Activated naive CD8-positive, alpha-beta T cell treated with anti-CD3 and anti-CD28 coated beads for 36 hours (primary cell): ENCODE measurements around the gene LRIT3. TPM values are rescaled to one million over a fixed set of nuclear protein-coding genes. Genes with fewer than 3 reads are reported as not detected.
A peak's percentile ranks its signal among the peaks of the same experiment; 100 is the strongest.

Source experiments
- DNase-seq: peaks from one replicate; pipeline ENCODE4 v3.0.0; 2021
- H3K27ac Mint-ChIP-seq: one replicate; pipeline ENCODE4 v1.8.0; 2022; ENCODE audit warnings: mild to moderate bottlenecking, moderate library complexity, mixed read lengths
- H3K27me3 Mint-ChIP-seq: one replicate; pipeline ENCODE4 v1.8.0; 2022; ENCODE audit warnings: mild to moderate bottlenecking, mixed read lengths
- H3K36me3 Mint-ChIP-seq: one replicate; pipeline ENCODE4 v1.8.0; 2021; ENCODE audit warnings: mild to moderate bottlenecking, mixed read lengths
- H3K4me1 Mint-ChIP-seq: one replicate; pipeline ENCODE4 v1.8.0; 2021; ENCODE audit warnings: mixed read lengths
- H3K4me3 Mint-ChIP-seq: one replicate; pipeline ENCODE4 v1.8.0; 2022; ENCODE audit warnings: mild to moderate bottlenecking, moderate library complexity, mixed read lengths
- H3K9me3 Mint-ChIP-seq: one replicate; pipeline ENCODE4 v1.8.0; 2022; ENCODE audit warnings: mixed read lengths
- total RNA-seq, 2 experiments: library from RNA; stranded (reverse); gene quantifications; one replicate each; pipeline ENCODE4 v1.2.3, GENCODE V29; 2021

Gene LRIT3
- total RNA-seq = under 1 TPM; 0.08 to 0.16 TPM

- peaks cover under 1% of the 10 kb centered on the region for H3K4me1 Mint-ChIP-seq
- H3K9me3 Mint-ChIP-seq = no peaks in the 10 kb centered on the region
- no peaks in the 10 kb centered on the region for H3K27me3 Mint-ChIP-seq
- H3K4me3 Mint-ChIP-seq = no peak within 1 kb of the TSS
- no peak within 1 kb of the TSS for H3K27ac Mint-ChIP-seq
- peaks cover under 1% of the 10 kb centered on the region for H3K36me3 Mint-ChIP-seq
- no peak for DNase-seq
Observed at GRCh38 chr4:109847896-109848442, at the start of gene LRIT3. LRIT3 (plus strand) TSS chr4:109848107; CDS start chr4:109848202, 95 bp downstream.

- Mint-ChIP-seq H3K27me3 (no peaks in the 10 kb centered on the region), H3K9me3 (peaks cover 18% of the 10 kb centered on the region), H3K27ac (no peak overlapping the region), H3K4me1 (no peaks in the 10 kb centered on the region), H3K36me3 (peaks cover 2% of the 10 kb centered on the region), H3K4me3 (no peak overlapping the region)
- no peak for DNase-seq
Observed at GRCh38 chr4:109798866-109799265, 49.0 kb upstream of the LRIT3 start.

GRCh38 chr4:109801099-109801789 lies 46.7 kb upstream of the LRIT3 start:
- H3K27ac Mint-ChIP-seq = no peak overlapping the region

GRCh38 chr4:109801895-109802319 lies 46.0 kb upstream of the LRIT3 start, which contains the start of gene CFI:
CFI (minus strand) TSS chr4:109801999; CDS start chr4:109801971, 28 bp downstream.
- Mint-ChIP-seq H3K4me3 (no peak within 1 kb of the TSS), H3K4me1 (no peaks in the 10 kb centered on the region), H3K9me3 (peaks cover 2% of the 10 kb centered on the region), H3K27ac (no peak within 1 kb of the TSS), H3K27me3 (no peaks in the 10 kb centered on the region), H3K36me3 (no peaks in the 10 kb centered on the region)
- no peak for DNase-seq

More at GRCh38 chr4:109801099-109801789, 46.7 kb upstream of the LRIT3 start:
- Mint-ChIP-seq H3K36me3 (no peaks in the 10 kb centered on the region), H3K27me3 (no peaks in the 10 kb centered on the region), H3K4me3 (no peak overlapping the region), H3K9me3 (peaks cover 5% of the 10 kb centered on the region), H3K4me1 (no peaks in the 10 kb centered on the region)
- DNase-seq = no peak

GRCh38 chr4:109803924-109804571 lies 43.9 kb upstream of the LRIT3 start:
- DNase-seq = peak; percentile 6
- Mint-ChIP-seq H3K9me3 (no peaks in the 10 kb centered on the region), H3K4me1 (no peaks in the 10 kb centered on the region), H3K36me3 (no peaks in the 10 kb centered on the region), H3K4me3 (no peak overlapping the region), H3K27ac (no peak overlapping the region), H3K27me3 (peaks cover 6% of the 10 kb centered on the region)

- DNase-seq = no peak
- H3K36me3 Mint-ChIP-seq = no peaks in the 10 kb centered on the region
- H3K4me1 Mint-ChIP-seq = peaks cover 2% of the 10 kb centered on the region
- H3K4me3 Mint-ChIP-seq = no peak overlapping the region
- peaks cover 6% of the 10 kb centered on the region for H3K27me3 Mint-ChIP-seq
- no peaks in the 10 kb centered on the region for H3K9me3 Mint-ChIP-seq
- no peak overlapping the region for H3K27ac Mint-ChIP-seq
Observed at GRCh38 chr4:109809655-109810054, 38.3 kb upstream of the LRIT3 start.

- Mint-ChIP-seq H3K27me3 (peaks cover 6% of the 10 kb centered on the region), H3K27ac (no peak overlapping the region), H3K4me3 (no peak overlapping the region), H3K4me1 (peaks cover 4% of the 10 kb centered on the region), H3K9me3 (no peaks in the 10 kb centered on the region), H3K36me3 (peaks cover 2% of the 10 kb centered on the region)
- DNase-seq = no peak
Observed at GRCh38 chr4:109810552-109811387, 37.1 kb upstream of the LRIT3 start.

GRCh38 chr4:109811707-109812106 lies 36.2 kb upstream of the LRIT3 start:
- DNase-seq = no peak
- Mint-ChIP-seq H3K4me3 (no peak overlapping the region), H3K27ac (no peak overlapping the region), H3K27me3 (peaks cover 6% of the 10 kb centered on the region), H3K36me3 (peaks cover 9% of the 10 kb centered on the region), H3K4me1 (peaks cover 6% of the 10 kb centered on the region), H3K9me3 (no peaks in the 10 kb centered on the region)

GRCh38 chr4:109815151-109816081 lies 32.5 kb upstream of the LRIT3 start, which contains the start of gene GAR1:
GAR1 (plus strand) TSS chr4:109815762; CDS start chr4:109816165, 403 bp downstream.
- H3K27me3 Mint-ChIP-seq = no peaks in the 10 kb centered on the region
- peak; percentile 87 for DNase-seq
- H3K36me3 Mint-ChIP-seq = peaks cover 38% of the 10 kb centered on the region
- peaks cover 33% of the 10 kb centered on the region for H3K4me1 Mint-ChIP-seq
- H3K4me3 Mint-ChIP-seq = peak within 1 kb of the TSS; percentile 98
- no peaks in the 10 kb centered on the region for H3K9me3 Mint-ChIP-seq
- peak within 1 kb of the TSS; percentile 98 for H3K27ac Mint-ChIP-seq

- Mint-ChIP-seq H3K9me3 (no peaks in the 10 kb centered on the region), H3K4me1 (peaks cover 39% of the 10 kb centered on the region), H3K4me3 (peak overlapping the region; percentile 98), H3K36me3 (peaks cover 41% of the 10 kb centered on the region), H3K27ac (peak overlapping the region; percentile 98), H3K27me3 (no peaks in the 10 kb centered on the region)
- DNase-seq = peak; percentile 54
Observed at GRCh38 chr4:109816082-109816442, 31.8 kb upstream of the LRIT3 start.

GRCh38 chr4:109816894-109817293 lies 31.0 kb upstream of the LRIT3 start:
- Mint-ChIP-seq H3K27me3 (no peaks in the 10 kb centered on the region), H3K4me1 (peaks cover 44% of the 10 kb centered on the region), H3K4me3 (peak overlapping the region; percentile 98), H3K36me3 (peaks cover 41% of the 10 kb centered on the region), H3K9me3 (no peaks in the 10 kb centered on the region), H3K27ac (peak overlapping the region; percentile 98)
- no peak for DNase-seq

- no peaks in the 10 kb centered on the region for H3K27me3 Mint-ChIP-seq
- no peak overlapping the region for H3K27ac Mint-ChIP-seq
- H3K4me3 Mint-ChIP-seq = no peak overlapping the region
- DNase-seq = no peak
- peaks cover 44% of the 10 kb centered on the region for H3K36me3 Mint-ChIP-seq
- peaks cover 44% of the 10 kb centered on the region for H3K4me1 Mint-ChIP-seq
- no peaks in the 10 kb centered on the region for H3K9me3 Mint-ChIP-seq
Observed at GRCh38 chr4:109818268-109818667, 29.6 kb upstream of the LRIT3 start.

- Mint-ChIP-seq H3K9me3 (no peaks in the 10 kb centered on the region), H3K27ac (peak overlapping the region; percentile 40), H3K27me3 (no peaks in the 10 kb centered on the region), H3K36me3 (peaks cover 46% of the 10 kb centered on the region), H3K4me1 (peaks cover 40% of the 10 kb centered on the region), H3K4me3 (no peak overlapping the region)
- no peak for DNase-seq
Observed at GRCh38 chr4:109820563-109820962, 27.3 kb upstream of the LRIT3 start.

GRCh38 chr4:109821185-109821584 lies 26.7 kb upstream of the LRIT3 start:
- Mint-ChIP-seq H3K27ac (peak overlapping the region; percentile 2), H3K27me3 (no peaks in the 10 kb centered on the region), H3K9me3 (no peaks in the 10 kb centered on the region), H3K4me1 (peaks cover 40% of the 10 kb centered on the region), H3K36me3 (peaks cover 40% of the 10 kb centered on the region), H3K4me3 (no peak overlapping the region)
- no peak for DNase-seq
